ENCODE data around the gene CASP5.

Gene CASP5

DNA sequence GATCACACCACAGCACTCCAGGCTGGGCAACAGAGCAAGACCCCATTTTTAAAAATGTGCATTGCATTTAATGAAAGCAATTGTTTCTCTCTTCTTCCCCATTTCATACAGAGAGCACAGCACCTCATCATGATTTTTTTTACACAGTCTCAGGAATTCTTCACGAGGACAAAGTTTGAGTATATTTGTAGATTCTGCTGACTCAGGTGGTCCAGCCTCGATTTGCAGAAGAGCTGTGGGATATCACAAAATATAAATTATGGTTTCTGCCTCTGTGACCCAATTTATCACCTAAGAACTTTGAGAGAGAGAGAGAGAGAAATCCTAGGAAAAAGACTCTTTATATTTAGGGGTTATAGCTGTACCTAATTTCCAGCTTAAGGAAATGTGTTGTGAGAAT is 19.8 kb downstream of the CASP5 start:
- H3K4me3 ChIP-seq (ENCODE audit: low read length in 2 of 2): no peak overlapping the region
- DNase-seq (ENCODE audit: low spot score): no peak
- no peak overlapping the region for H2AK5ac ChIP-seq (ENCODE audit: low read depth, low read length)
- H4K8ac ChIP-seq (ENCODE audit: low read depth, low read length): no peak overlapping the region
- H3K4me2 ChIP-seq (ENCODE audit: insufficient read depth, low read length, poor library complexity, severe bottlenecking): no peak overlapping the region
- H2BK5ac ChIP-seq (ENCODE audit: low read length): no peak overlapping the region
- H2BK15ac ChIP-seq (ENCODE audit: low read length): no peak overlapping the region
- H3K27me3 ChIP-seq (ENCODE audit: control insufficient read depth in 3 of 3, insufficient read depth in 3 of 3, low read depth in 1 of 3, low read length in 3 of 3): no peaks in the 10 kb centered on the region
- H3K4ac ChIP-seq (ENCODE audit: low read length): no peak overlapping the region
- H3K4me1 ChIP-seq (ENCODE audit: control insufficient read depth in 2 of 2, insufficient read depth in 1 of 2, low read depth in 1 of 2, low read length in 2 of 2): no peaks in the 10 kb centered on the region
- no peaks in the 10 kb centered on the region for H3K79me1 ChIP-seq (ENCODE audit: low read depth, low read length)
- H3K18ac ChIP-seq (ENCODE audit: low read length): no peak overlapping the region
- H2AFZ ChIP-seq (ENCODE audit: low read length): no peak overlapping the region
- no peak overlapping the region for H4K91ac ChIP-seq (ENCODE audit: low read depth, low read length, poor library complexity)
- no peak overlapping the region for H3K27ac ChIP-seq (replicated peaks; ENCODE audit: low read length)
- H2BK120ac ChIP-seq (ENCODE audit: low read depth, low read length): no peak overlapping the region
- H3K36me3 ChIP-seq (replicated peaks in 1 of 2; ENCODE audit: control insufficient read depth in 2 of 2, insufficient read depth in 2 of 2, low read length in 2 of 2): no peaks in the 10 kb centered on the region
- H2BK12ac ChIP-seq (ENCODE audit: low read length): no peak overlapping the region
- no CpG with 5 or more reads among the region's 2 CpGs for WGBS, 2 donors (ENCODE audit: extremely low coverage in 2 of 2, insufficient read length in 2 of 2, insufficient replicate concordance in 1 of 2)
- H3K9ac ChIP-seq (ENCODE audit: low read depth, low read length, poor library complexity): no peak overlapping the region
- no peak overlapping the region for H3K14ac ChIP-seq (ENCODE audit: low read length)
- no peaks in the 10 kb centered on the region for H3K9me3 ChIP-seq (replicated peaks in 1 of 2; ENCODE audit: control insufficient read depth in 2 of 2, insufficient read depth in 1 of 2, low read depth in 1 of 2, low read length in 2 of 2)
- H3K23ac ChIP-seq (ENCODE audit: low read depth, low read length, poor library complexity): no peak overlapping the region

DNA sequence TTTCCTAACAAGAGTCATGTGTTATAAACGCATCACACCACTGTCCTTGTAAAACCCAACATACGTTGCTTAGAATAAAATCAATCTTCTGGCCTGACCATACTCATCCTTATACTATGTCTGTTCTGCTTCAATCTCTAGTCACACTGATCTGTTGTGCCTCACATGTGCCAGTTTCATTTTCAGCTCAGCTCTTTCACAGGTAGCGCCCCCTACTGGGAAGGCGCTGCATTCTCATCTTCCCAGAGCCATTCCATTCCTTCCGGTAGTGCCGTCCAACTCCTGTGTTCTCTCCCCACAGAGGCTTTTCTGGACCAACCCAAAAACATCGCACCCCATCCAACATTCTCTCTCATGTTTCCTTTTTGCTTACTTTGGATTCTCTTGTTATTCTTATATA is 22.2 kb downstream of the CASP5 start:
- Histone ChIP-seq H2BK120ac (ENCODE audit: low read depth, low read length) (no peak overlapping the region), H3K9me3 (replicated peaks in 1 of 2; ENCODE audit: control insufficient read depth in 2 of 2, insufficient read depth in 1 of 2, low read depth in 1 of 2, low read length in 2 of 2) (no peaks in the 10 kb centered on the region), H3K18ac (ENCODE audit: low read length) (no peak overlapping the region), H2BK15ac (ENCODE audit: low read length) (no peak overlapping the region), H3K4ac (ENCODE audit: low read length) (no peak overlapping the region), H2BK5ac (ENCODE audit: low read length) (no peak overlapping the region), H3K14ac (ENCODE audit: low read length) (no peak overlapping the region), H2AK5ac (ENCODE audit: low read depth, low read length) (no peak overlapping the region), H4K8ac (ENCODE audit: low read depth, low read length) (no peak overlapping the region), H3K4me2 (ENCODE audit: insufficient read depth, low read length, poor library complexity, severe bottlenecking) (no peak overlapping the region), H2BK12ac (ENCODE audit: low read length) (no peak overlapping the region), H3K4me1 (ENCODE audit: control insufficient read depth in 2 of 2, insufficient read depth in 1 of 2, low read depth in 1 of 2, low read length in 2 of 2) (no peaks in the 10 kb centered on the region), H2AFZ (ENCODE audit: low read length) (no peak overlapping the region), H3K79me1 (ENCODE audit: low read depth, low read length) (no peaks in the 10 kb centered on the region), H4K91ac (ENCODE audit: low read depth, low read length, poor library complexity) (no peak overlapping the region), H3K27me3 (ENCODE audit: control insufficient read depth in 3 of 3, insufficient read depth in 3 of 3, low read depth in 1 of 3, low read length in 3 of 3) (no peaks in the 10 kb centered on the region), H3K36me3 (replicated peaks in 1 of 2; ENCODE audit: control insufficient read depth in 2 of 2, insufficient read depth in 2 of 2, low read length in 2 of 2) (no peaks in the 10 kb centered on the region), H3K9ac (ENCODE audit: low read depth, low read length, poor library complexity) (no peak overlapping the region), H3K4me3 (ENCODE audit: low read length in 2 of 2) (no peak overlapping the region), H3K27ac (replicated peaks; ENCODE audit: low read length) (no peak overlapping the region), H3K23ac (ENCODE audit: low read depth, low read length, poor library complexity) (no peak overlapping the region)
- DNase-seq (ENCODE audit: low spot score): no peak
- no CpG with 5 or more reads among the region's 7 CpGs for WGBS, 2 donors (ENCODE audit: extremely low coverage in 2 of 2, insufficient read length in 2 of 2, insufficient replicate concordance in 1 of 2)

DNA sequence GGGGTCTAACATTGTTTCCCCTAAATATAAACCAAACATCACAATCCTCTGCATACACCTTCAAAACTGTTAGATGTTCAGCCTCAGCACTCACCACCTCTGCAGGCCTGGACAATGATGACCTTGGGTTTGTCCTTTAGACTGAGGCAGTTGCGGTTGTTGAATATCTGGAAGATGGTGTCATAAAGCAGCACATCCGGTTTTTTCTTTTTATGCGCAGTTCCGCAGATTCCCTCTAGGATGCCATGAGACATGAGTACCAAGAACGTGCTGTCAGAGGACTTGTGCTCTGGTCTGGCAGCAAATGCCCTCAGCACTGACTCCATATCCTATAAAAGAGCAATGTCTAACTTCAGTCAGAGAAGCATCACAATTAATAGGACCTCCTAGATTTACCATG is 22.8 kb downstream of the CASP5 start:
- no peak overlapping the region for H2BK15ac ChIP-seq (ENCODE audit: low read length)
- H3K14ac ChIP-seq (ENCODE audit: low read length): no peak overlapping the region
- no peak overlapping the region for H2BK120ac ChIP-seq (ENCODE audit: low read depth, low read length)
- no peaks in the 10 kb centered on the region for H3K4me1 ChIP-seq (ENCODE audit: control insufficient read depth in 2 of 2, insufficient read depth in 1 of 2, low read depth in 1 of 2, low read length in 2 of 2)
- no peak overlapping the region for H3K4me3 ChIP-seq (ENCODE audit: low read length in 2 of 2)
- H4K8ac ChIP-seq (ENCODE audit: low read depth, low read length): no peak overlapping the region
- no peaks in the 10 kb centered on the region for H3K27me3 ChIP-seq (ENCODE audit: control insufficient read depth in 3 of 3, insufficient read depth in 3 of 3, low read depth in 1 of 3, low read length in 3 of 3)
- no peak overlapping the region for H3K18ac ChIP-seq (ENCODE audit: low read length)
- H3K23ac ChIP-seq (ENCODE audit: low read depth, low read length, poor library complexity): no peak overlapping the region
- H2BK12ac ChIP-seq (ENCODE audit: low read length): no peak overlapping the region
- no peaks in the 10 kb centered on the region for H3K36me3 ChIP-seq (replicated peaks in 1 of 2; ENCODE audit: control insufficient read depth in 2 of 2, insufficient read depth in 2 of 2, low read length in 2 of 2)
- no peak overlapping the region for H2BK5ac ChIP-seq (ENCODE audit: low read length)
- DNase-seq (ENCODE audit: low spot score): no peak
- no CpG with 5 or more reads among the region's 5 CpGs for WGBS, 2 donors (ENCODE audit: extremely low coverage in 2 of 2, insufficient read length in 2 of 2, insufficient replicate concordance in 1 of 2)
- no peaks in the 10 kb centered on the region for H3K79me1 ChIP-seq (ENCODE audit: low read depth, low read length)
- no peak overlapping the region for H3K4me2 ChIP-seq (ENCODE audit: insufficient read depth, low read length, poor library complexity, severe bottlenecking)
- H4K91ac ChIP-seq (ENCODE audit: low read depth, low read length, poor library complexity): no peak overlapping the region
- H3K4ac ChIP-seq (ENCODE audit: low read length): no peak overlapping the region
- H2AFZ ChIP-seq (ENCODE audit: low read length): no peak overlapping the region
- H2AK5ac ChIP-seq (ENCODE audit: low read depth, low read length): no peak overlapping the region
- no peak overlapping the region for H3K27ac ChIP-seq (replicated peaks; ENCODE audit: low read length)
- H3K9ac ChIP-seq (ENCODE audit: low read depth, low read length, poor library complexity): no peak overlapping the region
- H3K9me3 ChIP-seq (replicated peaks in 1 of 2; ENCODE audit: control insufficient read depth in 2 of 2, insufficient read depth in 1 of 2, low read depth in 1 of 2, low read length in 2 of 2): no peaks in the 10 kb centered on the region

DNA sequence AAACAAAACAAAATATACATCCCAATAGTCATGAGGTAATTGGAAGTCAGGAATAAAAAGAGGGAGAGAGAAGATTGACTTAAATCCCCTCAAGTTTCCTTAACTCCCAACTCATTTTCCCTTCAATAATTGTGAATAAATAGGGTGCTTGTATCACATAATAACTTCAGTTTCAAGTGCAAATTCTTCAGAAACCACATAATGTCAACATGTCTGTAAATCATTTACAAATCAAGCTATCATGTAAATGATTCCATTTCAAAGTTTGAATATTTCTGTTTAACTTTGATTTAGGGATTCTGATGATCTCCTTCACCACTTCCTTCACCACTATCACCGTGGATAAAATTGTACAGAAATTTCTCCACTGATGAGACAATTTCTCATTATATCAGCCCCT is 23.2 kb downstream of the CASP5 start:
- Histone ChIP-seq H4K8ac (ENCODE audit: low read depth, low read length) (no peak overlapping the region), H3K27ac (replicated peaks; ENCODE audit: low read length) (no peak overlapping the region), H3K23ac (ENCODE audit: low read depth, low read length, poor library complexity) (no peak overlapping the region), H3K27me3 (ENCODE audit: control insufficient read depth in 3 of 3, insufficient read depth in 3 of 3, low read depth in 1 of 3, low read length in 3 of 3) (no peaks in the 10 kb centered on the region), H2BK5ac (ENCODE audit: low read length) (no peak overlapping the region), H3K36me3 (replicated peaks in 1 of 2; ENCODE audit: control insufficient read depth in 2 of 2, insufficient read depth in 2 of 2, low read length in 2 of 2) (no peaks in the 10 kb centered on the region), H3K4ac (ENCODE audit: low read length) (no peak overlapping the region), H3K9ac (ENCODE audit: low read depth, low read length, poor library complexity) (no peak overlapping the region), H3K4me3 (ENCODE audit: low read length in 2 of 2) (no peak overlapping the region), H2BK120ac (ENCODE audit: low read depth, low read length) (no peak overlapping the region), H3K14ac (ENCODE audit: low read length) (no peak overlapping the region), H3K4me1 (ENCODE audit: control insufficient read depth in 2 of 2, insufficient read depth in 1 of 2, low read depth in 1 of 2, low read length in 2 of 2) (no peaks in the 10 kb centered on the region), H2AFZ (ENCODE audit: low read length) (no peak overlapping the region), H3K79me1 (ENCODE audit: low read depth, low read length) (no peaks in the 10 kb centered on the region), H2AK5ac (ENCODE audit: low read depth, low read length) (no peak overlapping the region), H2BK12ac (ENCODE audit: low read length) (no peak overlapping the region), H4K91ac (ENCODE audit: low read depth, low read length, poor library complexity) (no peak overlapping the region), H3K4me2 (ENCODE audit: insufficient read depth, low read length, poor library complexity, severe bottlenecking) (no peak overlapping the region), H3K9me3 (replicated peaks in 1 of 2; ENCODE audit: control insufficient read depth in 2 of 2, insufficient read depth in 1 of 2, low read depth in 1 of 2, low read length in 2 of 2) (no peaks in the 10 kb centered on the region), H2BK15ac (ENCODE audit: low read length) (no peak overlapping the region), H3K18ac (ENCODE audit: low read length) (no peak overlapping the region)
- no peak for DNase-seq (ENCODE audit: low spot score)
- no CpG with 5 or more reads among the region's 1 CpG for WGBS, 2 donors (ENCODE audit: extremely low coverage in 2 of 2, insufficient read length in 2 of 2, insufficient replicate concordance in 1 of 2)
